Hippocampal formation (tissue), 2 donors: ENCODE results near the gene MRPL36.
"Not testable (repeated sequence)": the region's sequence is repeated elsewhere in the genome, so short reads cannot be mapped to it uniquely, and the experiment has no call there.

Experiments used
- DNase-seq, 2 donors: peaks; one replicate each; lab custom pipeline; 2025; lab: John Stamatoyannopoulos, UW

The MRPL36 gene

GRCh38 chr5:1799602-1800471, at the start of gene MRPL36:
Gene MRPL36 (minus strand): TSS chr5:1799837. CDS start chr5:1798935, 902 bp downstream.
- peak; percentile 59 to 89 for DNase-seq

DNA sequence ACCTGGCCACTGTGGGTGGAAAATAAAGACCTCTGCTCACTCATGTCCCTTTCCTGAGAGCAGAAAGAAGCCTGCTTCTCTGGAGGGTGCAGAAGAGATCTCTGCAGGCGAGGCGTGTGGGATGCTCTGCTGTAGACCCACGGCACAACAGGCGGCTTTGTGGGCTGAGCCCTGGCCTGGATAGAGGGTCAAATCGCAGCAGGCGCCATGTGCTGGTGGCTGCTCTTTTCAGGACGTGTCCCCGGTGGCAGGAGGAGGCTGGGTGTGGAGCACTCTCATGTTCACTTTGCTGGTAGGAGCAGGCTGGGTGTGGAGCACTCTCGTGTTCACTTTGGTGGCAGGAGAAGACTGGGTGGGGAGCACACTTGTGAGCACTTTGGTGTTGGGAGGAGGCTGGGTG, 48.0 kb upstream of the MRPL36 start:
- no peak for DNase-seq

- no peak for DNase-seq
Measured at GRCh38 chr5:1847056-1847455, 47.4 kb upstream of the MRPL36 start.

DNA sequence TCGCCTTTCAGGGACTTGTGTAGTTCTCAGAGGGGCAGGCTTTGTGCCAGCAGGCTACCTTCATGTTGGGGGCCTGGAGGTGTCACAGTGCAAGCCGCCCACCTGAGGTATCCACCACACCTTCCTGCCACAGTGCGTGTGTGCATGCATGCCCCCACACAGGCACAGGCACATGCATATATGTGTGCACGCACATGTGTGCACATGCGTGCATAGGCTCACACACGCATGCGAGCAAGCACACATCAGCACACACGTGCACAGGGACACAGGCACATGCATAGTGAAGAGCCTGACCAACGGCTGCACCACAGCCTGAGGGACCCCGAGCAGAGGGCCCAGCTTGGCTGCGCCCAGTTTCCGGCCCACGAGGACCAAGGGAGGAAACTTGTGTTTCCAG, 46.9 kb upstream of the MRPL36 start:
- DNase-seq: no peak

DNA sequence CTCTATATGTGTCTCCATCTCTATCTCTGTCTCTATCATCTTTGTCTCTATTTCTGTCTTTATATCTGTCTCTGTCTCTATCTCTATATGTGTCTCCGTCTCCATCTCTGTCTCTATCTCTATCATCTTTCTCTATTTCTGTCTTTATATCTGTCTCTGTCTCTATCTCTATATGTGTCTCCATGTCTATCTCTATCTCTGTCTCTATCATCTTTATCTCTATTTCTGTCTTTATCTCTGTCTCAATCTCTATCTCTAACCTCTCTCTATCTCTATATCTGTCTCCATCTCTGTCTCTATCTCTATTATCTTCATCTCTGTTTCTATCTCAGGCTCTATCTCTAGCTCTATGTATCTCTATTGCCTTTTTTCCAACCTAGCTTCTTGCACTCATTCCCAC, 46.1 kb upstream of the MRPL36 start:
- no peak for DNase-seq

- no peak for DNase-seq
Measured at GRCh38 chr5:1844708-1845436, 45.2 kb upstream of the MRPL36 start.

- not testable (repeated sequence) for DNase-seq
Measured at GRCh38 chr5:1843761-1844160, 44.1 kb upstream of the MRPL36 start.

DNA sequence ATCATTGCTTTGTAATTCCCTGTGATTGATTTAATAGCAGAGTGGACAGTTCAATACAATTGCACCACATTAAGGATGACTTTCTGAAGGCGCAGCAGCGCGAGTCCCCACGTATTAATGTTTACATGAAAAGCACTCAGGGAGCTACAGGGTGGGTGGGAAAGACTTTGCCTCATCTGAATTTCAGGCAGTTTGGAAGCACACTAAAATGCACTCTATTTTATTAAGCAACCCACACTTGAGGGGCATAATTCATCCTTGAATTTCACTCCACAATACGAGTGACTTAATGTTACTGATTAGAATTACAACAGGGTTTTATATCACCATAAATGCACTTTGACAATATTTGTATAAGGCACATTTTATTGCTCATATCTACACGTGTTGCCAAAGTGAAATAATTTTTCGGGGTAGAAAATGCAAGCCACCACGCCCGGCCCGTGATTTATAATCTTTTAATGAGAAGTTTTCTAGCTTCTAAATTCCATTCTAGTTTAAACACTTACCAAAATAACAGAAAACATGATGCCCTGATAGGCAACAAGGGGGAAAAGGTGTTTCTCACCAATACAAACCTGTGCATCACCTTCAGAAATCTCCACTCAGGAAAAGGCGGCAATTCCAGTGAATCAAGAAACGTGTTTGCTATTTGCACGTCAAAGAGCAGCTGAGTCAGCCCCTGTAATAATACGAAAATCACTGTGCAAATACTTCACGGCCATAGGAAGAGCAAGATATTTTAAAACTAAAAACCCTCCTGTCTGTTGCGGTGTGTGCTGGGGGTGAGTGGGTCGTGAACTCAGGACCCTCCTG, 42.6 kb upstream of the MRPL36 start:
- DNase-seq: no peak

DNA sequence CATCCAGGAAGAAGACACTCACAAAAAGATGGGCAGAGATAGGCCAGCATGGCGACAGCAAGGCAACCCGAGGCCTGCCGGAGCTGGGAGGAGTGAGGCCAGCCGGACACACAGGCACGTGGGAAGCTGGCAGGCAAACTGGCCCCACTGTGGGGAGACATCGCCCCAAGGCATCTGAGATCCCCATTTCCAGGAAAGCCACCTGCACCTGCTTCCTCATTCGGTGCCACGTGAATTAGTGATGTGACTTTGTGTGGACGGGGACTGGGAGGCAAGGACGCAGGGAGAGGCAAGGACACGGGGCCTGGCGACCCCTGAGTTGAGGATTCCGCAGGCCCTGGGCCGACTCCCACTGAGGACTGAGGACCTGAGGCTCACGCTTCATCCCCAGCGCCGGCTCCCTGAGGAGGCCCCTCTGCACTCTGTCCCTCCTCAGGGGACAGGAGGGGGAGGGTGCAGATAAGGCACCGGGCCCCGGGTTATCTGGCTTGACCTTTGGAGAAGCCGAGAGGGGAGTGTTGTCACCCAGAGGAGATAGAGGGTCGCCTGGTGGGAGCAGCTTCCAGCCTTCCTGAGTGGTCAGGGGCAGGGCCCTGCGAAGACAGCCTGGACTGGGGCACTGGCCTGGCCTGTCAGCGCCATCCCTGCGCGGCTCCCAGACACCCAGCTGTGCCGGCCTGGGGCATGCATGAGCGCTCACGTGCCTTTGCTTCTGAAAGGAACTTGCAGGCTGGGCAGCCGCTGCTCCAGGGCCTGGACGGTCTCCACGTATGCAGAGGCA, 41.3 kb upstream of the MRPL36 start:
- no peak for DNase-seq

GRCh38 chr5:1840071-1840547, 40.5 kb upstream of the MRPL36 start:
- DNase-seq: no peak

DNA sequence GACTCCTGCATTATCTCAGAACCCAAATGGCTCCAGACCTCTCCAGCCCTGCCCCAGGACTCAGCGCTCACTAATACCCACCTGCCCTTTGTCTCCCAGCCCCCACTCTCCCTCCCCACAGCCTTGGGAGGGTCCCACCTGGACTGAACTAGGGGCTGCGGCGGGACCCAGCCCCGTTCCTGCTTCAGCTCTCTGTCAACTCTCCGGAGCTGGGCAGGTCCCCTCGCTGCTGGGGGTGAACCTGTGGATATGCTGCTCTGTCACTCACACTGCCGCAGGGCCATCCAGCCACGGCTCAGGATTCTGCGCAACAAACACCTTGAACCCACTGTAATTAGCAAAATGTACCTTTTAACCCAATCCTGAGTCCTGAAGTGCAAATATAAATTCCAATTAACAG, 38.4 kb upstream of the MRPL36 start:
- no peak for DNase-seq

DNA sequence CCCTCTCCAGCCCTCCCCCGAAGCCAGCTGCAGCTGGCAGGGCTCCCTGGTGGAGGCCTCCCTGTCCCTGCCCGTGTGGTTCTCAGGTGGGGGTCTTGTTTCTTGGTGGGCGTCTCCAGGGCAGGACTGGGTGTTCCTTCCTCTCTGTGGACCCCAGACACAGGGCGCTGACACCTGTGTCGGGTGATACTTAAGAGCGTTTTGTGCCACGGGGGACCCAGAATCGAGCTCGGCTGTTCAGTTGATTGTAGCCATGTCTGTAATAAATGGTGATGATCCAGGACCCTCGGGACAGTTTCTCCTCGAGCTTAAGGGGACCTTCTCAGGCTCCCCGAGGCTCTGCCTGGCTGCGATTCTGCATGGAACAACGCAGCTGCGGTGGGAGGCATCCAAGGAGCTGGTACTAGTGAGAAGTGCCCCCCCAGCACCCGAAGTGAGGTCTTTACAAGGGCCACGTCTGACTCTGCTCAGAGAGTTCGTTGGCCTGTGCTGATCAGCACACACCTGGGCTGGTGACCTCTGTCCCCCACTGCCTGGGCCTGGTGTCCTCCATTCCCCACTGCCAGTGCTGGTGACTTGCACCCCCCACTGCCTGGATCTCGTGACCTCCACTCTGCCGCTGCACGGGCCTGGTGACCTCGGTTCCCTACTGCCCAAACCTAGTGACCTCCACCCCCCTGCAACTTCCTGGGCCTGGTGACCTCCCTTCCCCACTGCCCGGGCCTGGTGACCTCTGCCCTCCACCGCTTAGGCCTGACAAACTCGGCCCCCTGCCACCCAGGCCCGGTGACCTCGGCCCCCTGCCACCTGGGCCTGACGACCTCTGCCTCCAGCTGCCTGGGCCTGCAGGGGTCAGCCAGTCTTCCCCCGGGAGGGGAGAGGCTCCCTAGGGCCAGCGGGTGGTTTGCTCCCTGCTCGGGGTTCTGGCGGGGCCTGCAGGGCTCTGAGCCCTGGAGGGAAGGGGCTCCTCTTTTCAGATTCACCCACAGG, 37.5 kb upstream of the MRPL36 start:
- no peak for DNase-seq

GRCh38 chr5:1836176-1836890, 36.7 kb upstream of the MRPL36 start:
- DNase-seq: no peak

- no peak for DNase-seq
Measured at GRCh38 chr5:1835431-1835830, 35.8 kb upstream of the MRPL36 start.

GRCh38 chr5:1834721-1835429, 35.2 kb upstream of the MRPL36 start:
- DNase-seq: no peak

DNA sequence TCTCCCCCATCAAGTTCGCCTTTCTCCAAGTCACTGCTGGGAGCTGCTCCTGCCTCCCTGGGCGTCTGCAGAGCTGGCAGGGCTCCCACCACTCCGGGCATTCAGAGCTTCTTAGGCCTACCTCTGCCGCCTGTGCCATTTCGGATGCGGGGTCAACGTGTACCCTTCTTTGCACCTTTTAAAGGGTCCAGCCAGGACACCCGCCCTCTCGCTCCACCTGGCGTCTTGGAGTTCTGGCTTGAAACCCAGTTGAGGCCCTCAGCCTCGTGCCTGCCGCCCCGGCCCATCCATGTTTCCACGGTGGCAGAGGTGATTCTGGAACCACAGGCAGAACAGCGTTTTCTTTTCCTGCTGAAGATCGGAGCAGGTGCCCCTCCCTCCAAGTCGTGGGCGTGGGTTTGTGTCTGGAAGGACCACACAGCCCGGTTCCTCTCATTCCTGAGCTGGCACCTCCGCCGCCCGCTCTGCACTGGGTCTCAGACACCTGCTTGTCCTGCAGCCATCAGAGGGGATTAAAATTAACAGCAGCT, 34.5 kb upstream of the MRPL36 start:
- DNase-seq: no peak

- DNase-seq: no peak
Measured at GRCh38 chr5:1833264-1834021, 33.8 kb upstream of the MRPL36 start.
